Adrenal gland (tissue), 12 donors: ENCODE measurements around the gene STK17A. TPM values are rescaled to one million over a fixed set of nuclear protein-coding genes. Genes with fewer than 3 reads are reported as not detected.

ENCODE experiments used
- DNase-seq, 7 donors: peaks; one replicate each; pipeline ENCODE4 v3.0.0-alpha.2; 2019 to 2020
- H3K27ac ChIP-seq, 5 donors: fragments of 200-600 bp; sonication (generic) in 4 of 5; 1 replicate in 3 of 5; 2 replicates in 2 of 5; pipeline versions ENCODE4 v1.5.1 to v1.8.0; 2016 to 2020; ENCODE audit warnings: mild to moderate bottlenecking in 1 of 5
- H3K27me3 ChIP-seq: fragments of 200-600 bp; 2 replicates; pipeline ENCODE4 v1.8.0; 2021
- H3K36me3 ChIP-seq, 2 donors: fragments of 200-600 bp; replicated peaks in 1 of 2; 1 replicate in 1 of 2; 2 replicates in 1 of 2; pipeline versions ENCODE4 v1.5.1 to v1.8.0; 2018 to 2022
- H3K4me1 ChIP-seq, 2 donors: fragments of 200-600 bp; replicated peaks in 1 of 2; 1 replicate in 1 of 2; 2 replicates in 1 of 2; pipeline versions ENCODE4 v1.5.1 to v1.8.0; 2018 to 2021
- H3K4me3 ChIP-seq, 4 donors: fragments of 200-600 bp; sonication (generic) in 3 of 4; one replicate each; pipeline ENCODE4 v1.5.1; 2016 to 2018
- H3K9me3 ChIP-seq, 3 donors: fragments of 200-600 bp; sonication (generic) in 1 of 3; replicated peaks in 1 of 3; 1 replicate in 2 of 3; 2 replicates in 1 of 3; pipeline versions ENCODE4 v1.5.1 to v1.8.0; 2016 to 2021
- POLR2A ChIP-seq, 2 donors: fragments of 450-650 bp; IDR thresholded peaks; one replicate each; pipeline ENCODE4 v1.6.1; 2017; ENCODE audit warnings: antibody characterized with exemption in 2 of 2, mild to moderate bottlenecking in 2 of 2, moderate library complexity in 1 of 2
- WGBS, 4 donors: extraction: QIAGEN DNeasy Blood & Tissue Kit in 2 of 4; methylation state at CpG; one replicate each; pipeline versions ENCODE4 v1.1.5 to v1.1.7; 2013 to 2017; 5-methylcytosine and 5-hydroxymethylcytosine counted together
- intact Hi-C, 2 donors: fragments of 100-400 bp; cut with DNase I; formaldehyde crosslinking; loops; one replicate each; pipeline versions ENCODE4 v1.14.1 to v1.15.0; 2022 to 2023
- polyA plus RNA-seq, 3 donors: library from polyadenylated mRNA; stranded (reverse); fragments of 200-250 nt in 2 of 3; fragments of 350-450 nt in 1 of 3; fragmentation: Illumina TruSeq in 1 of 3; extraction: RNeasy Lipid Tissue Mini Kit (QIAGEN cat#74804) in 1 of 3; gene quantifications; one replicate each; pipeline ENCODE4 v1.2.3, GENCODE V29; 2013 to 2014
- total RNA-seq, 9 donors: library from RNA; depleted of rRNA in 4 of 9; stranded (reverse); fragments of >200 nt in 4 of 9; fragments of 120-200 nt in 1 of 9; fragmentation: NEBNext Ultra II Directional in 1 of 9; extraction: Animal tissue kit (Norgen Biotek cat#: 25700) in 1 of 9; gene quantifications; one replicate each; pipeline versions ENCODE4 v1.1.0 to v1.2.4, GENCODE V29; 2013 to 2023
- TF ChIP-seq, protein P1 (sequence below), 6 experiments: fragments of 450-650 bp in 4 of 6; fragments of 200-600 bp in 2 of 6; sonication (generic) in 1 of 6; IDR thresholded peaks; 1 replicate in 5 of 6; 2 replicates in 1 of 6; pipeline versions ENCODE4 v1.5.1 to v1.8.0; 2016 to 2021; ENCODE audit warnings: antibody characterized with exemption in 6 of 6, mild to moderate bottlenecking in 2 of 6, moderate library complexity in 1 of 6
- donor health status: healthy with polysubstance abuse.
- donor health status: Bipolar disorder and iron deficiency.
- donor health status: DM: yes; HTN: yes; CAD: no.
- donor health status: DM: no; HTN: no; CAD: no.
- donor health status: DM: no; HTN: no; CAD: no.
- donor health status: DM: yes; HTN: yes; CAD: no.

Gene STK17A
- total and polyA plus RNA-seq, 12 donors = 7.8 to 46.0 (median 26.2) TPM

DNA sequence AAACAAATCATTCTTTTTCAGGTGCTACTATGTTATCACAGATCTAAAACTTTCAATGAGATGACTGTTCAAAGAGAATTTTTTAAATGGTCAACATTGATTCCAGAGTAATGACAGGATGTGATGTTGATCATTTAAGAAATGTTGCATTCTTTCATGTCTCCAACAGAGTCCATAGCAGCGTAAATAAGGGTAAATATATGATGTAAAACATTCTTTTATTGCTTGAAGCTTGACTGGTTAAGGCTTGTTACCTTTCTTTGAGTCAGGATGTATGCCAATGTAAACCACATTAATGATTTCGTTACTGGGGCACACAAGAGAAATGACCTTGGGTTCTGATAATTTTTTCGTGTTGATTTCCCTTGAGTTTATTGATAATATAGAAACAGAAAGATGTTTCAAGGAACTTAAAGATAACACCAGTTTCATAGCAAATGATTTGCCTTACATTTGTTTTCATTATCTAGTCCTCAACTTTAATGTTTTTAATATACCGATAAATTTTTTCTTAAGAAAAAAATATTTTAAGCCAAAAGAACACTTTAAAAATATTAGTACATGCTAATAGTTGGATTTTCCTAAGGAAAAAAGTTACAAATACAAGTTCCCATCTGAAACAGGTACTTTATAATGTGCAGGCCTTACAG is 3.5 kb downstream of the STK17A start:
- H3K36me3 ChIP-seq = no peaks in the 10 kb centered on the region
- no peak overlapping the region for H3K4me3 ChIP-seq
- no peak for DNase-seq
- WGBS, 4 donors = 54 to 61% (median 56%) methylated on average over 4 of the region's 4 CpGs
- TF ChIP-seq, protein P1, sequence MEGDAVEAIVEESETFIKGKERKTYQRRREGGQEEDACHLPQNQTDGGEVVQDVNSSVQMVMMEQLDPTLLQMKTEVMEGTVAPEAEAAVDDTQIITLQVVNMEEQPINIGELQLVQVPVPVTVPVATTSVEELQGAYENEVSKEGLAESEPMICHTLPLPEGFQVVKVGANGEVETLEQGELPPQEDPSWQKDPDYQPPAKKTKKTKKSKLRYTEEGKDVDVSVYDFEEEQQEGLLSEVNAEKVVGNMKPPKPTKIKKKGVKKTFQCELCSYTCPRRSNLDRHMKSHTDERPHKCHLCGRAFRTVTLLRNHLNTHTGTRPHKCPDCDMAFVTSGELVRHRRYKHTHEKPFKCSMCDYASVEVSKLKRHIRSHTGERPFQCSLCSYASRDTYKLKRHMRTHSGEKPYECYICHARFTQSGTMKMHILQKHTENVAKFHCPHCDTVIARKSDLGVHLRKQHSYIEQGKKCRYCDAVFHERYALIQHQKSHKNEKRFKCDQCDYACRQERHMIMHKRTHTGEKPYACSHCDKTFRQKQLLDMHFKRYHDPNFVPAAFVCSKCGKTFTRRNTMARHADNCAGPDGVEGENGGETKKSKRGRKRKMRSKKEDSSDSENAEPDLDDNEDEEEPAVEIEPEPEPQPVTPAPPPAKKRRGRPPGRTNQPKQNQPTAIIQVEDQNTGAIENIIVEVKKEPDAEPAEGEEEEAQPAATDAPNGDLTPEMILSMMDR (IDR thresholded peaks at IDR 0.05) = no peak
- TF ChIP-seq POLR2A (IDR thresholded peaks at IDR 0.05) = no peak
- peaks cover 9 to 44% of the 10 kb centered on the region in 2 donors for H3K4me1 ChIP-seq
- intact Hi-C loops = no loop called here
- no peaks in the 10 kb centered on the region for H3K27me3 ChIP-seq
- no peaks in the 10 kb centered on the region for H3K9me3 ChIP-seq
- H3K27ac ChIP-seq = no peak overlapping the region

DNA sequence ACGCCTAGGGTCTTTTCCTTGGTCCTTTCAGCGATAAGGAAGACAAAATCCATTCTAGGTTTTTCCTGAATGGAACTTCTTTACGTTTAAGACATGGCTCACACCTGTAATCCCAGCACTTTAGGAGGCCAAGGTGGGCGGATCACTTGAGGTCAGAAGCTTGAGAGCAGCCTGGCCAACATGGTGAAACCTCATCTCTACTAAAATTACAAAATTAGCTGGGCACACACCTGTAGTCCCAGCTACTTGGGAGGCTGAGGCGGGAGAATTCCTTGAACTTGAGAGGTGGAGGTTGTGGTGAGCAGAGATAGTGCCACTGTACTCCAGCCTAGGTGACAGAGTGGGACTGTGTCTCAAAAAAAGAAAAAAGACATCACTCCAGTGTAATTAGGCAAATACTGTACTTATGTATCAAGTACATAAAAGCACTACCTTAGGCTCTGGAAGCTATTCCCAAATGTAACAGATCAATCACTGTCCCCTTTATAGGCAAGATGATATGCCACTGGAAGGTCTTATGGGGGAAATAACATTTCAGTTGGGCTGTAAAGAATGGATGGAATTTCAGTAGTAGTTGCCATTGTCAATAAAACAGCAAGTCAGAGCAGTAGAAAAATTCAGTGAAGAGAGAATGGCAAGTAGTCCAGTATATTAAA is 5.7 kb downstream of the STK17A start:
- intact Hi-C loops = no loop called here
- Histone ChIP-seq H3K36me3 (no peaks in the 10 kb centered on the region), H3K9me3 (no peaks in the 10 kb centered on the region), H3K27ac (no peak overlapping the region), H3K4me3 (no peak overlapping the region), H3K4me1 (peaks cover 9 to 54% of the 10 kb centered on the region in 2 donors), H3K27me3 (no peaks in the 10 kb centered on the region)
- WGBS, 4 donors = 92 to 98% (median 95%) methylated on average over 5 of the region's 5 CpGs
- no peak for DNase-seq
- no peak for TF ChIP-seq POLR2A (IDR thresholded peaks at IDR 0.05)
- TF ChIP-seq, protein P1 (IDR thresholded peaks at IDR 0.05) = no peak

DNA sequence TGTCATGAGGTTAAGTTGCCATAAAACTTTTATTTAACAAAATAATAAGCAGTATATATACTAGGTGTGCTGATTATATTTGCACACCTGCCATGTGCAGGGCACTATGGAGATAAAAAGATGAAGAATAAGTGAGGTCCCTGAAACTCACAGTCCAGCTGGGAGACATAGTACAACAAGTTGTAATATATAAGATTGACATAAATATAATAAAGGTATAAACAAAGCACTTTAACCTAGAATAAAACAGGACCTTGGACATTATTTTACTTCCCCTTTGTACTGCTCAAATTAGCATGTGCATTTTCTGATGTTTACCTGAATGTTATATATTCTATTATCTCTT is 6.2 kb downstream of the STK17A start:
- H3K4me1 ChIP-seq = peaks cover 9 to 59% of the 10 kb centered on the region in 2 donors
- TF ChIP-seq POLR2A (IDR thresholded peaks at IDR 0.05) = no peak
- TF ChIP-seq, protein P1 (IDR thresholded peaks at IDR 0.05) = no peak
- DNase-seq = no peak
- intact Hi-C loops = no loop called here
- H3K27ac ChIP-seq = no peak overlapping the region
- no peaks in the 10 kb centered on the region for H3K9me3 ChIP-seq
- no peaks in the 10 kb centered on the region for H3K27me3 ChIP-seq
- H3K36me3 ChIP-seq = no peaks in the 10 kb centered on the region
- H3K4me3 ChIP-seq = no peak overlapping the region

DNA sequence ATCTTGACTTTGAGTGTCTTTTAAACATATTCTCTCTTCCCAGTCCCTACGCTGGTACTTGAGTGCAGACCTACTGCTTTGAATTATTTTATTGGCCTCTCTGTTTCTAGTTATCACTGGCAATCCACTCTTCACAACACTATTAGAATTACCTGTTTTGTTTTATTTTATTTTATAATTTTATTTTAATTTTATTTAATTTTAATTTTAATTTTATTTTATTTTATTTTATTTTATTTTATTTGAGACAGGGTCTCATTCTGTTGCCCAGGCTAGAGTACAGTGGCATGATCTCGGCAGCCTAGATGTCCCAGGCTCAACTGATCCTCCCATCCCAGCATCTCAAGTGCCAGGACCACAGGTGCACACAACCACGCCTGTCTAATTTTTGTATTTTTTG is 6.8 kb downstream of the STK17A start:
- TF ChIP-seq, protein P1 (IDR thresholded peaks at IDR 0.05) = no peak
- no peak for TF ChIP-seq POLR2A (IDR thresholded peaks at IDR 0.05)
- WGBS, 4 donors = 94 to 97% (median 96%) methylated on average over 3 of the region's 3 CpGs
- intact Hi-C loops = loop anchor here in 1 of 2 donors (10.0 kb wide), 1 partner anchor 55 kb away; no protein-coding TSS in a partner anchor
- no peak for DNase-seq
- Histone ChIP-seq H3K27me3 (no peaks in the 10 kb centered on the region), H3K9me3 (no peaks in the 10 kb centered on the region), H3K4me1 (peaks cover 3 to 54% of the 10 kb centered on the region in 2 donors), H3K27ac (no peak overlapping the region), H3K4me3 (no peak overlapping the region), H3K36me3 (no peaks in the 10 kb centered on the region)
